HG02763 (cell line): ENCODE results near the gene NFU1.
"Not testable (repeated sequence)": the region's sequence is repeated elsewhere in the genome, so short reads cannot be mapped to it uniquely, and the experiment has no call there.

Experiments used
- ATAC-seq: cut with Tn5 transposase; IDR thresholded peaks from one replicate; pipeline ENCODE4 v1.9.1; 2021; ENCODE audit warnings: mild to moderate bottlenecking, moderate library complexity; ENCODE audit not compliant: unreplicated experiment

Gene NFU1

DNA sequence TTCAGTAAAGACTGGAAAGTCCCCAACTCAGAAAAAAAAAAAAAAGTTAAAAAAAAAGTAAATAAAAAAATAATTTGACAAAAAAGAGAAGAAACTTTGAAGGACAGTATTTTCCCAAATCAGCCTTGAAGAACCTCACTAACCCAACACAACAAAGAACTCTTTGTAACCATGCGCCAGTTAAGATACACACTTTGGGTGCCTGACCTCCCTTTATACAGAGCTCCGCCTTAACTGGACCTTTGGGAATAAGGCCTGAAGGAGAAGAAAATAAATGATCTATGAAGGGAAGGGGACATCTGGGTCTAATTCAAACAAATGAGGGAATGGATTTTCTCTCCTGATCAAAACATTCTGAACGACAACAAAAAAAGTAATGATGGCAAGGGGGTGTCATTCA lies 48.0 kb downstream of the NFU1 start:
- ATAC-seq: no peak

DNA sequence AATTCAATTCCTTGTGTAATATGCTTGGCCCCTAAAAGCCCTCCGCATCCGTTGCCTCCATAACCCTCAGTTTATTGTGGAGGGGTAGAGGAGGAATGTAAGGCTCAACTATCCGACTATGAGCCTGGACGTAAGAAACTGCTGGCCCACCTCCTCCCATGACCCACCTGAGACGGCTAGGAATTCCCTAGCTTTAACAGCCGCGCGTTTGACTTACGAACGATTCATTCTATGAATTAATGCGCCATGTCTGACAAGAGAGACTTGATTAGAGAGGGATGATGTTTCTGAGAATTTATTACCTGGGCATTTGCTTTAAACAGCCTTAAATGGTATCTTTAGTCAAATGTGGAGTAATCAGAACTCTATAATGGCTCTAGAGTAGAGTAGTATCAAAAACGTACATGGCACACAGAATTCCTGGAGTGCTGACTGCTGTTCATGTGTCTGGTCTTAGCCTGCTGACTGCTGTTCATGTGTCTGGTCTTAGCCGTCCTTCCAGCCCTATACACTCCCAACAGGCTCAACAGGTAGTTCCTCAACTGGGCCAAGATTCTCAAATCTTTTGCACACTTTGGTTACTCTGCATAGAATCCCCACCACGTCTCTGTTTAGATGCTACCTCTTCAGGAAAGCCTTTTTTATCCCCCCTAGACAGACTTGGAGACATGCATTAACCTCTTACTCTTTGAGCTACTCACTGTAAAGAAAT lies 49.3 kb downstream of the NFU1 start:
- ATAC-seq: no peak

- ATAC-seq: peak; percentile 89
These were observed 50.2 kb downstream of the NFU1 start, which contains the start of gene GFPT1 for GRCh38 chr2:69386789-69387734. GFPT1 (minus strand) TSS chr2:69387227; CDS start chr2:69387071, 156 bp downstream.

DNA sequence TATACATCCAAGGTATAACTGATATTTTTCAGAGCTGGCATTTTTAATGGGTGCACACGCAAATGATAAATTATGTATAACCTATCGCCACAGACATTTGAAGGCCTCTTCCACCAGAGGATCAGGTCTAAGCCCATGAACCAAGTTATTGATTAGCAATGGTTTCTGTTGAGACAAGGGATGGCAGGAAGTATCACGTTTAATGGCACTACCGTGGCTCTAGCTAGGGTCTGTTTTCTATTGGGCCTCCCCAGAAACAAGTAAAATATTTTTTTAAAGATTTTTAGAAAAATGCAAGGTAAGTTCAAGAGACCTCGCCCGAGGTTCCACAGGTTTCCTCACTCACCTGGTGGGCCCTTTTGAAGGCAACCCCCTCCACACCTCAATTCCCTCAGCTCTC lies 50.9 kb downstream of the NFU1 start:
- no peak for ATAC-seq

GRCh38 chr2:69385443-69386151 lies 51.6 kb downstream of the NFU1 start:
- no peak for ATAC-seq

DNA sequence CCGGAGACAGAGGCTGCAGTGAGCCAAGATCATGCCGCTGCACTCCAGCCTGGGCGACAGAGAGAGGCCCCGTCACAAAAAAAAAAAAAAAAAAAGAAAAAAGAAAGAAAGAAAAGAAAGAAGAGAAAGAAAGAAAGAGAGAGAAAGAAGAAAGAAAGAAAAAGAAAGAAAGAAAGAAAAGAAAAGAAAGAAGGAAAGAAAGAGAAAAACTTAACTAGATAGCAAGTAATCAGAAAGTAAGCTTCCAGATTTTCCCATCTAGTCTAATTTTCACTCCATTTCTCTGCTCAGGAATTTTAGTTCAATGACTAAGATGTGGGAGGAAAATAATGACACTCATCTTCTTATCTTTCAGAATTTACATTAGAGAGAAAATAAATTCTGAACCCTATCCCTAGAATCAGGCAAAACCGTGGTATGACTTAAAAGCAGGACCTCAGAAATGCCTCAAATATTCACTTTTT lies 52.6 kb downstream of the NFU1 start:
- ATAC-seq: no peak

DNA sequence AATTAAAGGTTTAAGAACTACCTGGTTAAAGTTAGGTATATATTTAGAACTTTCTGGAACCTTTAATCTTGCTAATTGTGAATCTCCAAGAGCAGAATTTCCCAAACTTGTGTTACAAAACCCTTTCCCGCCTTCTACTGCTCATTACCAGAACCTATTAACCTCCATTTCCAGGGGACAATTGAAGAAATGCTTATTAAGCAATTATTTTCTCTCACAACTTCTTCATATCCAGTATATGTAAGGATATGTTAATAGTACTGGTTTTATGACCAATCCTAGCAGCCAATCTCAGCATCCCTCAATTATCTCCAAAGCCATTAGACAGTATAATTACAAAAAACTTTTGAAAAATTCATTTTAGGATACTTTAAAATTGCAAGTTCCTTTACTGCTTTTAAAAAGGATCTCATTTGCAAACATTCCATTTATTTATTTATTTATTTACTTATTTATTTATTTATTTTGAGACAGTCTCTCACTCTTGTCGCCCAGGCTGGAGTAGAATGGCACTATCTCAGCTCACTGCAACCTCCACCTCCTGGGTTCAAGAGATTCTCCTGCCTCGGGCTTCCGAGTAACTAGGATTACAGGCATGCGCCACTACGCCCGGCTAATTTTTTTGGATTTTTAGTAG lies 53.9 kb downstream of the NFU1 start:
- ATAC-seq: no peak

DNA sequence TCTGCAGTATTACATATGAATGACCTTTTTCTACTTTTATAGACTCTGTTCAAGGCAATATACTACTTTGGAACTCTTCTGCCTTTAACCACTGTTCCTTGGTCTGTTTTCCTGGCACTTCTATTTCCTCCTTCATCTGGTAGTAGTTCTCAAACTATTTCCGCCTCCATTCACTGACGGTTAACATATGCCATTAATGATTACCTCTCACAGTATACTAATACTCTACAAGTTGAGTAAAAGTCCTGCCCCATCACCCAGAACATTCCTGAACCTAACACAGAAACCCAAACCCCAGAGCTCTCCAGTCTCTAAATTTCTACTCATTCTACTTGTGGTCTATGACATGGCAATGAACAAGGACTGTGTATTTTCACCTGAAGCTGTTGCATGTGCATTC lies 54.7 kb downstream of the NFU1 start:
- ATAC-seq: no peak

DNA sequence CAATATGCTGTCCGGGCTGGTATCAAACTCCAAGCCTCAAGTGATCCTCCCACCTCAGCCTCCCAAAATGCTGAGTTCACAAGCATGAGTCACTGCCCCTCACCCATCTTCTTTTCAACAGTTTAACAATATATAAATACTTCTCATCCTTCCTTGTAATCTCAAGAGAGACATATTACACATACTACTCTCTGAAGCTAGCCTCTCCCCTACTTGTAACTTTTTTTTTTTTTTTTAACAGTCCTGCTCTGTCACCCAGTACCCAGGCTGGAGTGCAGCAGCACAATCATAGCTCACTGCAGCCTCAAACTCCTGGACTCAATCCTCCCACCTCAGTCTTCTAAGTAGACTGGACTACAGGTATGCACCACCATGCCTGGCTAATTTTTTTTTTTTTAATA lies 55.9 kb downstream of the NFU1 start:
- ATAC-seq: no peak

DNA sequence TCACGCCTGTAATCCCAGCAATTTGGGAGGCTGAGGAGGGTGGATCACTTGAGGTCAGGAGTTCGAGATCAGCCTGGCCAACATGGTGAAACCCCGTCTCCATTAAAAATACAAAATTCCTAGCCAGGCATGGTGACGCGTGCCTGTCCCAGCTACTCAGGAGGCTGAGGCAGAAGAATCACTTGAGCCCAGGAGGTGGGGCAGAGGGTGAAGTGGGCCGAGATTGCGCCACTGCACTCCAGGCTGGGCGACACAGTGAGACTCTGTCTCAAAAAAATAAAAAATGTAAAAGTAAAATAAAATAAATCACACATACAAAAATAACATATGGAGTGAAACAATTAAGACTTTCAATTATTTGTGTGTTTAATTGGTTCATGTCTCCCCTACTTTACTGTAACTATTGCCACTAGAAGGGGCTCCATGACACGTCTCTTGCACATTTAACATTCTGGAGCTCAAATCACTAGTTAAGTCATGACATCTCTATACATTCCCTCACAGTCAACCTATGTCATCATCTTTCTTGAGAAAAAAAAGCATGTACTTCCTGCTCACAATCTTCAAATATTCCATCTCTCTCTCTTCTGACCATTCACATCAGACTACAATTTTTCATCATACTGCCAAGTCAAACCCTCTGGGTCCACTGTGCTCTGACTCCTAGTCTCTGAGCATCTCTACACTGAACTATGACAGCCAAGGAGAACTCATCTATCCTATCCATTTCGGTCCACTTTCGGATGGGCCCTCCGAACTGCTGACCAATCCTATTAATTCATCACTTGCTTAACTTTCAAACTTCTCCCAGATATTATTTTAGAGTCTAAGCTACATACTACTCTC lies 56.9 kb downstream of the NFU1 start:
- ATAC-seq: no peak

- no peak for ATAC-seq
These were observed 60.8 kb downstream of the NFU1 start for GRCh38 chr2:69376403-69376802.

GRCh38 chr2:69375494-69376353 lies 61.5 kb downstream of the NFU1 start:
- no peak for ATAC-seq

DNA sequence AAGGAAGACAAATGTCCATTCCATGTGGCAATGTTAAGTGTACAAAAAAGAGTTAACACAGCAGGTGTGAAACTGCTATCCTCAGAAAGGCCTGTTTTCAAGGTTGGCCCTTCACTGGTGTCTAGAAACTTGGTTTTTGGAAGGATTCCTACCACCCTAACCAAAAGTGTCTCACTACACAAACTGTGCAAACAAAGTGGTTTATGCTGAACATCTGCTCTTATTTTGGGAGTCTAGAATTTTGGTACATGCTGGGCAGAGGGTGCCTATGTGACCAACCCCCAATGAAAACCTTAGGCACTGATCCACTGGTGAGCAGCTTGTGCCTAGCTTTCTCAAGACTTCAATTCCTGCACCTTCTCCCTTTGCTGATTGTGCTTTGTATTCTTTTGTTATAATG lies 64.5 kb downstream of the NFU1 start:
- ATAC-seq: no peak

DNA sequence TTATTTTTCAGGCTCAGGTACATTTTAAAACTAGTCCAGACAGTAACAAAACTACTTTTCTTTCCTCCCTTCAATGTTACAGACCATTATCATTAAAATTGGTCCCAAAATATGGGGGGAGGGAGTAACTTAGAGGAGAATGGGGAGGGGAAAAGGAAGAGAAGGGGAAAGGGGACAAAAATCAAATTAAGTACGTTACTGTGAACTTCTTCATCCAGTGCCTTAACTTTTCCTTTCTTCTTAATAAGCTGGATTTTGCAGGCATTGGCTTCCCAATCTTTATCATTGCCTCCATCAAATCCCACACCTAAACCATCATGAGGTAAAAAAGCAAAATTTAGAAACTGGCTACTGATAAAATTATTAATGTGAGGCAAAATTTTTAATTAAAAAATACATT lies 67.4 kb downstream of the NFU1 start:
- no peak for ATAC-seq

- ATAC-seq: no peak
These were observed 68.6 kb downstream of the NFU1 start for GRCh38 chr2:69368588-69368987.

GRCh38 chr2:69359371-69359770 lies 77.9 kb downstream of the NFU1 start:
- no peak for ATAC-seq

DNA sequence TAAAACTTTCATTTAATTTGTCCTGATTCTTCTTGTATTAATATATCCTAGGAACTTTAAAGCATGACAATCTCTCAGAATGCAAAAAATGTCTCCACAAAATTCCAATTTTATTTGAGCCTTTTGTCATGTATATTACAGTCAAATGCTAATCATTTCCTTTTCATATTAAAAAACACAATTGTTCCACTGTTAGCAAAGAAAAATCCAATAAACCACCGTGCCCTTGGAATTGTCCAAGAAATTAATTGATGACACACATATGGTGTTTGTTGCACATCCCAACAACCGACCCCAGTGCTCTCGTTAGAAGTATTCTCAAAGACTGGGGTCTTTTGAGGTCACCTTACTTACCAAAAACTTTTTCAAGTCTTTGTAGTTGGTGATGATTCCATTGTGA lies 78.3 kb downstream of the NFU1 start:
- no peak for ATAC-seq

DNA sequence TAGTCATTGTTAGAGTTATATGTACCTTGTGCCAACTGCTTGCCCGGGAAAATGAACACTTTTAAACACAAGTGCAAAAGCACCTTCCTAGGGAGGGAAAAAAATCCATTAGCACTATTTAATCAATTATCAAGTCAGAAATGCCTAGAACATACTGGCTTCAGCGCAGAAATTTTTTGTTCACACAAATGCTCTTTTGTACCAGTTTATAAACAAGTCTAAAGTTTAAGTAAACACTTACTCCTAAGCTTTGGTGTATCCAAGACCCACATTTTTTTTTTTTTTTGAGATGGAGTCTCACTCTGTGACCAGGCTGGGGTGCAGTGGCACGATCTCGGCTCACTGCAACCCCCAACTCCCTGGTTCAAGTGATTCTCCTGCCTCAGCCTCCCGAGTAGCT lies 80.8 kb downstream of the NFU1 start:
- no peak for ATAC-seq

DNA sequence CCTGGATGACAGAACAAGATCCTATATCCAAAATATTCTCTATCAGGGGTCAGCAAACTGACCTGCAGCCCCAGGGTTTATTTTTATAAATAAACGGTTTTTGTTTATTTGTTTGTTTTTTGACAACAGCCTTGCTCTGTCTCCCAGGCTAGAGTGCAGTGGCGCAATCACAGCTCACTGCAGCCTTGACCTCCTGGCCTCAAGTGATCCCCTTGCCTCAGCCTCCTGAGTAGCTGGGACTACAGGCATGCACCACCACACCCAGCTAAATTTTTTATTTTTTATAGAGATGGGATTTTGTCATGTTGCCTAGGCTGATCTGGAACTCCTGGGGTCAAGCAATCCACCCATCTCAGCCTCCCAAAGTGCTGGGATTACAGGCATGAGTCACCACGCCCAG lies 82.3 kb downstream of the NFU1 start:
- not testable (repeated sequence) for ATAC-seq
